Astrocyte (in vitro differentiated cells and primary cell): ENCODE measurements around the gene DROSHA. TPM values are rescaled to one million over a fixed set of nuclear protein-coding genes. Genes with fewer than 3 reads are reported as not detected.

Experiments
- DNase-seq: peaks from one replicate; pipeline ENCODE4 v3.0.0-alpha.2; 2010; ENCODE audit warnings: low read depth
- FAIRE-seq: peaks from 2 replicates; lab custom pipeline; 2011; peaks lifted over from hg19 to GRCh38; lab: Jason Lieb, UNC
- H2AFZ ChIP-seq: 2 replicates; pipeline ENCODE4 v1.6.0; 2012; ENCODE audit warnings: low read depth, low read length, inconsistent platforms
- H3K27ac ChIP-seq: 2 replicates; pipeline ENCODE4 v1.5.1; 2011; ENCODE audit warnings: low read depth, low read length, inconsistent platforms
- H3K27me3 ChIP-seq: 2 replicates; pipeline ENCODE4 v1.6.0; 2011; ENCODE audit warnings: low read length, inconsistent platforms; ENCODE audit not compliant: insufficient read depth
- H3K36me3 ChIP-seq: 2 replicates; pipeline ENCODE4 v1.5.1; 2011; ENCODE audit warnings: low read length, inconsistent platforms; ENCODE audit not compliant: insufficient read depth
- H3K4me1 ChIP-seq: 2 replicates; pipeline ENCODE4 v1.5.1; 2011; ENCODE audit warnings: low read length, inconsistent platforms; ENCODE audit not compliant: insufficient read depth
- H3K4me2 ChIP-seq: 2 replicates; pipeline ENCODE4 v1.6.0; 2012; ENCODE audit warnings: low read length, inconsistent platforms
- H3K4me3 ChIP-seq: 2 replicates; pipeline ENCODE4 v1.5.1; 2011; ENCODE audit warnings: low read depth, mild to moderate bottlenecking, low read length, inconsistent platforms; ENCODE audit not compliant: insufficient read depth
- H3K79me2 ChIP-seq: 2 replicates; pipeline ENCODE4 v1.6.0; 2012; ENCODE audit warnings: mild to moderate bottlenecking, low read length, inconsistent platforms; ENCODE audit not compliant: insufficient read depth
- H3K9ac ChIP-seq: 2 replicates; pipeline ENCODE4 v1.6.0; 2012; ENCODE audit warnings: mild to moderate bottlenecking, low read length, inconsistent platforms
- H3K9me3 ChIP-seq: 2 replicates; pipeline ENCODE4 v1.5.1; 2012; ENCODE audit warnings: low read depth, mild to moderate bottlenecking, low read length, inconsistent platforms; ENCODE audit not compliant: insufficient read depth
- H4K20me1 ChIP-seq: 2 replicates; pipeline ENCODE4 v1.6.0; 2012; ENCODE audit warnings: low read length, inconsistent platforms; ENCODE audit not compliant: insufficient read depth
- H3K27ac Mint-ChIP-seq: one replicate; pipeline ENCODE4 v1.8.0; 2021; ENCODE audit warnings: mild to moderate bottlenecking, mixed read lengths; ENCODE audit not compliant: unreplicated experiment
- H3K27me3 Mint-ChIP-seq: one replicate; pipeline ENCODE4 v1.8.0; 2021; ENCODE audit warnings: low read depth, mixed read lengths; ENCODE audit not compliant: unreplicated experiment
- H3K36me3 Mint-ChIP-seq: one replicate; pipeline ENCODE4 v1.8.0; 2021; ENCODE audit warnings: low read depth, mixed read lengths; ENCODE audit not compliant: unreplicated experiment
- H3K4me1 Mint-ChIP-seq: one replicate; pipeline ENCODE4 v1.8.0; 2021; ENCODE audit warnings: low read depth, mixed read lengths; ENCODE audit not compliant: unreplicated experiment
- H3K4me3 Mint-ChIP-seq: one replicate; pipeline ENCODE4 v1.8.0; 2021; ENCODE audit warnings: mild to moderate bottlenecking, moderate library complexity, mixed read lengths; ENCODE audit not compliant: unreplicated experiment
- H3K9me3 Mint-ChIP-seq: one replicate; pipeline ENCODE4 v1.8.0; 2021; ENCODE audit warnings: mild to moderate bottlenecking, mixed read lengths; ENCODE audit not compliant: unreplicated experiment
- CTCF ChIP-seq: IDR thresholded peaks from 2 replicates; pipeline ENCODE4 v1.5.1; 2011; ENCODE audit warnings: low read depth, mild to moderate bottlenecking, inconsistent platforms, low read length, moderate library complexity; ENCODE audit not compliant: insufficient read depth
- EZH2 ChIP-seq: IDR thresholded peaks from 2 replicates; pipeline ENCODE4 v1.6.1; 2012; ENCODE audit warnings: mild to moderate bottlenecking, low read length, inconsistent platforms; ENCODE audit not compliant: insufficient read depth
- total RNA-seq: library from RNA; stranded (reverse); gene quantifications from 2 replicates; pipeline ENCODE4 v1.2.1, GENCODE V29; 2021

The DROSHA gene
- total RNA-seq, 1 donor from 2014 or later: 50.6 TPM

- TF ChIP-seq CTCF: no peak
- no peak for TF ChIP-seq EZH2
- FAIRE-seq: no peak
- peaks cover 28% of the 10 kb centered on the region for H3K36me3 Mint-ChIP-seq
Measured at GRCh38 chr5:31496891-31497290, 35.0 kb downstream of the DROSHA start.

GRCh38 chr5:31496301-31496700, 35.6 kb downstream of the DROSHA start:
- Histone ChIP-seq H3K27ac (no peak overlapping the region), H4K20me1 (no peaks in the 10 kb centered on the region), H3K9ac (no peak overlapping the region), H3K79me2 (no peaks in the 10 kb centered on the region), H3K9me3 (no peaks in the 10 kb centered on the region), H3K4me1 (no peaks in the 10 kb centered on the region), H3K27me3 (no peaks in the 10 kb centered on the region), H2AFZ (no peak overlapping the region), H3K36me3 (peaks cover 38% of the 10 kb centered on the region), H3K4me2 (no peak overlapping the region), H3K4me3 (no peak overlapping the region)
- peaks cover 27% of the 10 kb centered on the region for H3K36me3 Mint-ChIP-seq
- DNase-seq (no peak), FAIRE-seq (no peak)
- H3K9me3 Mint-ChIP-seq: no peaks in the 10 kb centered on the region
- H3K27ac Mint-ChIP-seq: no peak overlapping the region
- no peaks in the 10 kb centered on the region for H3K27me3 Mint-ChIP-seq
- no peak for TF ChIP-seq CTCF
- no peak for TF ChIP-seq EZH2
- no peaks in the 10 kb centered on the region for H3K4me1 Mint-ChIP-seq
- no peak overlapping the region for H3K4me3 Mint-ChIP-seq

More at GRCh38 chr5:31496891-31497290, 35.0 kb downstream of the DROSHA start:
- Histone ChIP-seq H3K27me3 (no peaks in the 10 kb centered on the region), H3K79me2 (no peaks in the 10 kb centered on the region), H3K36me3 (peaks cover 44% of the 10 kb centered on the region), H2AFZ (no peak overlapping the region), H3K4me3 (no peak overlapping the region), H3K4me2 (no peak overlapping the region), H3K9me3 (no peaks in the 10 kb centered on the region), H3K4me1 (no peaks in the 10 kb centered on the region), H4K20me1 (no peaks in the 10 kb centered on the region), H3K9ac (no peak overlapping the region), H3K27ac (no peak overlapping the region)
- H3K27ac Mint-ChIP-seq: no peak overlapping the region
- no peaks in the 10 kb centered on the region for H3K27me3 Mint-ChIP-seq
- H3K4me3 Mint-ChIP-seq: no peak overlapping the region
- no peak for DNase-seq
- no peaks in the 10 kb centered on the region for H3K4me1 Mint-ChIP-seq
- H3K9me3 Mint-ChIP-seq: no peaks in the 10 kb centered on the region

GRCh38 chr5:31495336-31495735, 36.6 kb downstream of the DROSHA start:
- Histone ChIP-seq H3K4me2 (no peak overlapping the region), H3K9me3 (no peaks in the 10 kb centered on the region), H3K9ac (no peak overlapping the region), H2AFZ (no peak overlapping the region), H3K27ac (no peak overlapping the region), H3K36me3 (peaks cover 28% of the 10 kb centered on the region), H3K79me2 (no peaks in the 10 kb centered on the region), H3K4me1 (no peaks in the 10 kb centered on the region), H3K27me3 (no peaks in the 10 kb centered on the region), H3K4me3 (no peak overlapping the region), H4K20me1 (peaks cover 2% of the 10 kb centered on the region)
- no peak for TF ChIP-seq CTCF
- TF ChIP-seq EZH2: no peak
- H3K9me3 Mint-ChIP-seq: no peaks in the 10 kb centered on the region
- no peak for FAIRE-seq
- H3K4me1 Mint-ChIP-seq: no peaks in the 10 kb centered on the region
- H3K36me3 Mint-ChIP-seq: peaks cover 26% of the 10 kb centered on the region
- H3K4me3 Mint-ChIP-seq: no peak overlapping the region
- no peak overlapping the region for H3K27ac Mint-ChIP-seq
- no peaks in the 10 kb centered on the region for H3K27me3 Mint-ChIP-seq
- no peak for DNase-seq
